GM20000 (cell line): ENCODE data around the gene PAPSS2.

ENCODE experiments used
- DNase-seq: peaks from one replicate; pipeline ENCODE4 v3.0.0; 2012; ENCODE audit warnings: low spot score
- CTCF ChIP-seq: IDR thresholded peaks from 2 replicates; pipeline ENCODE4 v1.5.1; 2012; ENCODE audit warnings: mild to moderate bottlenecking, control low read depth; ENCODE audit errors: extremely low read depth, missing control alignments

The PAPSS2 gene

GRCh38 chr10:87634311-87634710, 25.4 kb upstream of the PAPSS2 start:
- TF ChIP-seq CTCF: no peak

GRCh38 chr10:87635498-87636312, 24.0 kb upstream of the PAPSS2 start:
- no peak for TF ChIP-seq CTCF
- peak; percentile 13 for DNase-seq

More at GRCh38 chr10:87634311-87634710, 25.4 kb upstream of the PAPSS2 start:
- DNase-seq: no peak

GRCh38 chr10:87636313-87636915, 23.3 kb upstream of the PAPSS2 start:
- no peak for TF ChIP-seq CTCF

GRCh38 chr10:87639493-87639892, 20.2 kb upstream of the PAPSS2 start:
- no peak for DNase-seq
- TF ChIP-seq CTCF: no peak

More at GRCh38 chr10:87636313-87636915, 23.3 kb upstream of the PAPSS2 start:
- DNase-seq: no peak

GRCh38 chr10:87640043-87640442, 19.6 kb upstream of the PAPSS2 start:
- no peak for TF ChIP-seq CTCF

GRCh38 chr10:87642486-87642885, 17.2 kb upstream of the PAPSS2 start:
- DNase-seq: no peak
- no peak for TF ChIP-seq CTCF

More at GRCh38 chr10:87640043-87640442, 19.6 kb upstream of the PAPSS2 start:
- DNase-seq: no peak

GRCh38 chr10:87642988-87643387, 16.7 kb upstream of the PAPSS2 start:
- DNase-seq: no peak
- no peak for TF ChIP-seq CTCF
